Endodermal cell (in vitro differentiated cells): ENCODE results near the gene RPL6. TPM values are rescaled to one million over a fixed set of nuclear protein-coding genes. Genes with fewer than 3 reads are reported as not detected.
"Not testable (repeated sequence)": the region's sequence is repeated elsewhere in the genome, so short reads cannot be mapped to it uniquely, and the experiment has no call there.

ENCODE experiments used
- DNase-seq: peaks from one replicate; pipeline ENCODE4 v3.0.0-alpha.2; 2017
- H3K27ac ChIP-seq: 2 replicates; pipeline ENCODE4 v1.5.1; 2013; ENCODE audit warnings: mild to moderate bottlenecking, low read depth, low read length, moderate library complexity
- H3K27me3 ChIP-seq: 2 replicates; pipeline ENCODE4 v1.6.1; 2013; ENCODE audit warnings: mild to moderate bottlenecking, low read length, moderate library complexity; ENCODE audit not compliant: insufficient read depth, control insufficient read depth, poor library complexity, severe bottlenecking
- H3K36me3 ChIP-seq: 2 replicates; pipeline ENCODE4 v1.7.0; 2013; ENCODE audit warnings: mild to moderate bottlenecking, low read length, moderate library complexity; ENCODE audit not compliant: control insufficient read depth, insufficient read depth
- H3K4me1 ChIP-seq: one replicate; pipeline ENCODE4 v1.7.0; 2013; ENCODE audit warnings: low read length; ENCODE audit not compliant: control insufficient read depth, insufficient read depth
- H3K4me3 ChIP-seq: 2 replicates; pipeline ENCODE4 v1.5.1; 2013; ENCODE audit warnings: mild to moderate bottlenecking, low read length, moderate library complexity
- H3K9ac ChIP-seq: 2 replicates; pipeline ENCODE4 v1.6.1; 2013; ENCODE audit warnings: mild to moderate bottlenecking, low read length, moderate library complexity; ENCODE audit not compliant: poor library complexity, severe bottlenecking; ENCODE audit errors: extremely low read depth
- H3K9me3 ChIP-seq: 2 replicates; pipeline ENCODE4 v1.6.1; 2013; ENCODE audit warnings: mild to moderate bottlenecking, low read length, moderate library complexity; ENCODE audit not compliant: control insufficient read depth
- H3K27ac Mint-ChIP-seq: 2 replicates; pipeline ENCODE4 v1.8.0; 2020; ENCODE audit warnings: mixed read lengths
- H3K27me3 Mint-ChIP-seq: 2 replicates; pipeline ENCODE4 v1.8.0; 2021; ENCODE audit warnings: mild to moderate bottlenecking, mixed read lengths; ENCODE audit not compliant: insufficient read depth
- H3K36me3 Mint-ChIP-seq: 2 replicates; pipeline ENCODE4 v1.8.0; 2020; ENCODE audit warnings: low read depth, mixed read lengths
- H3K4me1 Mint-ChIP-seq: 2 replicates; pipeline ENCODE4 v1.8.0; 2020; ENCODE audit warnings: mixed read lengths
- H3K4me3 Mint-ChIP-seq: 2 replicates; pipeline ENCODE4 v1.8.0; 2020; ENCODE audit warnings: mild to moderate bottlenecking, moderate library complexity, mixed read lengths
- H3K9me3 Mint-ChIP-seq: 2 replicates; pipeline ENCODE4 v1.8.0; 2020; ENCODE audit warnings: mild to moderate bottlenecking, mixed read lengths
- CTCF ChIP-seq: fragments of 200-600 bp; sonication (generic); conservative IDR thresholded peaks from 2 replicates; pipeline ENCODE4 v1.5.0; 2021; ENCODE audit warnings: antibody characterized with exemption, mild to moderate bottlenecking
- WGBS, 2 experiments: methylation state at CpG; one replicate each; pipeline versions ENCODE4 v1.1.5 to v1.1.7; 2013; ENCODE audit warnings: missing lambda C conversion rate in 2 of 2, mixed read lengths in 1 of 2; ENCODE audit not compliant: insufficient coverage in 1 of 2, insufficient read length in 1 of 2; 5-methylcytosine and 5-hydroxymethylcytosine counted together
- total RNA-seq, 2 donors: library from RNA; stranded (reverse); fragmentation: NEBNext Ultra II Directional in 1 of 2; extraction: Animal tissue kit (Norgen Biotek cat#: 25700) in 1 of 2; gene quantifications; 2 replicates in 1 of 2; 3 replicates in 1 of 2; pipeline ENCODE4 v1.2.1, GENCODE V29; 2021

RPL6 gene
- total RNA-seq, 2 donors from 2014 or later = 1,610 to 1,647 TPM

GRCh38 chr12:112419297-112420133 lies 10.1 kb upstream of the RPL6 start:
- peak overlapping the region; percentile 99 for H3K27ac Mint-ChIP-seq
- Histone ChIP-seq H3K27me3 (no peaks in the 10 kb centered on the region), H3K4me1 (peaks cover 6% of the 10 kb centered on the region), H3K27ac (peak overlapping the region; percentile 92), H3K4me3 (peak overlapping the region; percentile 94), H3K36me3 (no peaks in the 10 kb centered on the region), H3K9me3 (no peaks in the 10 kb centered on the region), H3K9ac (peak overlapping the region; percentile 97)
- peak overlapping the region; percentile 94 for H3K4me3 Mint-ChIP-seq
- H3K4me1 Mint-ChIP-seq = peaks cover 16% of the 10 kb centered on the region
- H3K27me3 Mint-ChIP-seq = peaks cover 3% of the 10 kb centered on the region
- H3K36me3 Mint-ChIP-seq = no peaks in the 10 kb centered on the region
- peak; percentile 92 for DNase-seq
- peak; percentile 47 for TF ChIP-seq CTCF
- WGBS, 2 experiments = 6 to 7% methylated on average over 12 to 29 of the region's 31 CpGs
- H3K9me3 Mint-ChIP-seq = no peaks in the 10 kb centered on the region

- H3K4me1 Mint-ChIP-seq = peaks cover 16% of the 10 kb centered on the region
- peak within 1 kb of the TSS; percentile 97 for H3K9ac ChIP-seq
- peak within 1 kb of the TSS; percentile 99 for H3K27ac Mint-ChIP-seq
These were observed 9.3 kb upstream of the RPL6 start, which contains the start of gene PTPN11 for GRCh38 chr12:112418608-112419296. Gene PTPN11, plus strand, starts transcription at chr12:112418947. Its CDS starts 165 bp downstream, at chr12:112419112.

GRCh38 chr12:112418273-112418607 lies 8.8 kb upstream of the RPL6 start:
- peak overlapping the region; percentile 92 for H3K27ac ChIP-seq
- peak overlapping the region; percentile 94 for H3K4me3 Mint-ChIP-seq
- no peak for DNase-seq
- no peaks in the 10 kb centered on the region for H3K36me3 ChIP-seq
- WGBS, 2 experiments = 9% methylated on average over 16 to 18 of the region's 18 CpGs
- H3K4me1 ChIP-seq = peaks cover 6% of the 10 kb centered on the region
- peak overlapping the region; percentile 97 for H3K9ac ChIP-seq
- H3K27ac Mint-ChIP-seq = peak overlapping the region; percentile 98
- H3K36me3 Mint-ChIP-seq = no peaks in the 10 kb centered on the region
- TF ChIP-seq CTCF = no peak
- peak overlapping the region; percentile 94 for H3K4me3 ChIP-seq
- peaks cover 3% of the 10 kb centered on the region for H3K27me3 Mint-ChIP-seq
- H3K27me3 ChIP-seq = no peaks in the 10 kb centered on the region
- peaks cover 16% of the 10 kb centered on the region for H3K4me1 Mint-ChIP-seq
- no peaks in the 10 kb centered on the region for H3K9me3 ChIP-seq
- H3K9me3 Mint-ChIP-seq = no peaks in the 10 kb centered on the region

More at GRCh38 chr12:112418608-112419296, 9.3 kb upstream of the RPL6 start, which contains the start of gene PTPN11:
- WGBS, 2 experiments = 0% methylated on average over 30 to 89 of the region's 89 CpGs
- Mint-ChIP-seq H3K36me3 (no peaks in the 10 kb centered on the region), H3K27me3 (peaks cover 3% of the 10 kb centered on the region), H3K4me3 (peak within 1 kb of the TSS; percentile 94), H3K9me3 (no peaks in the 10 kb centered on the region)
- Histone ChIP-seq H3K36me3 (no peaks in the 10 kb centered on the region), H3K9me3 (no peaks in the 10 kb centered on the region), H3K4me1 (peaks cover 6% of the 10 kb centered on the region), H3K27ac (peak within 1 kb of the TSS; percentile 92), H3K27me3 (no peaks in the 10 kb centered on the region), H3K4me3 (peak within 1 kb of the TSS; percentile 94)
- peak; percentile 99 for DNase-seq
- TF ChIP-seq CTCF = peak; percentile 93

GRCh38 chr12:112415457-112415856 lies 6.1 kb upstream of the RPL6 start:
- not testable (repeated sequence) for H3K4me3 Mint-ChIP-seq, DNase-seq, H3K27ac Mint-ChIP-seq, H3K27me3 Mint-ChIP-seq, H3K9me3 Mint-ChIP-seq, H3K36me3 Mint-ChIP-seq, H3K4me1 ChIP-seq, H3K27ac ChIP-seq, H3K4me3 ChIP-seq, H3K9me3 ChIP-seq, H3K4me1 Mint-ChIP-seq, H3K9ac ChIP-seq, H3K36me3 ChIP-seq, H3K27me3 ChIP-seq
- WGBS, 2 experiments = 88% methylated on average over 3 of the region's 4 CpGs; no CpG with 5 or more reads in 1 of the 2 experiments
